Erythroblast (primary cell): ENCODE measurements around the gene SYT9.
"Not testable (repeated sequence)": the region's sequence is repeated elsewhere in the genome, so short reads cannot be mapped to it uniquely, and the experiment has no call there.

Source experiments
- DNase-seq, 2 experiments: peaks; one replicate each; lab custom pipeline; 2025; lab: John Stamatoyannopoulos, UW
- GATA1 ChIP-seq: IDR thresholded peaks from 2 replicates; pipeline ENCODE4 v1.6.1; 2011; ENCODE audit warnings: low read depth, mild to moderate bottlenecking, control low read depth, low read length, moderate library complexity
- POLR2A ChIP-seq: IDR thresholded peaks from 2 replicates; pipeline ENCODE4 v1.6.1; 2011; ENCODE audit warnings: mild to moderate bottlenecking, low read length

Gene SYT9

GRCh38 chr11:7292922-7293321 lies 41.2 kb downstream of the SYT9 start:
- DNase-seq, result no peak
- TF ChIP-seq GATA1 (no peak), POLR2A (no peak)

- TF ChIP-seq GATA1 (no peak), POLR2A (no peak)
- DNase-seq, result no peak
Observed at GRCh38 chr11:7299393-7299792, 47.7 kb downstream of the SYT9 start.

- TF ChIP-seq GATA1 (no peak), POLR2A (no peak)
- DNase-seq, result no peak
Observed at GRCh38 chr11:7300281-7300680, 48.6 kb downstream of the SYT9 start.

GRCh38 chr11:7303146-7303545 lies 51.4 kb downstream of the SYT9 start:
- TF ChIP-seq POLR2A (no peak), GATA1 (no peak)
- DNase-seq, result no peak

GRCh38 chr11:7306900-7307299 lies 55.2 kb downstream of the SYT9 start:
- TF ChIP-seq POLR2A, result no peak
- TF ChIP-seq GATA1, result no peak
- no peak for DNase-seq

- TF ChIP-seq GATA1 (no peak), POLR2A (no peak)
- no peak for DNase-seq
Observed at GRCh38 chr11:7307836-7308235, 56.1 kb downstream of the SYT9 start.

GRCh38 chr11:7311903-7312302 lies 60.2 kb downstream of the SYT9 start:
- no peak for DNase-seq
- TF ChIP-seq POLR2A (no peak), GATA1 (no peak)

- TF ChIP-seq GATA1 (no peak), POLR2A (no peak)
- DNase-seq, result no peak
Observed at GRCh38 chr11:7314811-7315604, 63.3 kb downstream of the SYT9 start.

GRCh38 chr11:7319501-7319900 lies 67.8 kb downstream of the SYT9 start:
- DNase-seq, result no peak
- TF ChIP-seq POLR2A (no peak), GATA1 (no peak)

GRCh38 chr11:7320306-7320705 lies 68.6 kb downstream of the SYT9 start:
- DNase-seq, result no peak
- TF ChIP-seq POLR2A, result no peak
- no peak for TF ChIP-seq GATA1

- TF ChIP-seq POLR2A (no peak), GATA1 (no peak)
- no peak for DNase-seq
Observed at GRCh38 chr11:7321473-7322450, 70.1 kb downstream of the SYT9 start.

GRCh38 chr11:7332451-7332850 lies 80.7 kb downstream of the SYT9 start:
- no peak for TF ChIP-seq GATA1
- TF ChIP-seq POLR2A, result no peak
- no peak for DNase-seq

- TF ChIP-seq GATA1 (no peak), POLR2A (no peak)
Observed at GRCh38 chr11:7332962-7333361, 81.3 kb downstream of the SYT9 start.

GRCh38 chr11:7335442-7335841 lies 83.7 kb downstream of the SYT9 start:
- DNase-seq, result not testable (repeated sequence)

More at GRCh38 chr11:7332962-7333361, 81.3 kb downstream of the SYT9 start:
- DNase-seq, result no peak
